ENCODE results near the gene OR6Y1. TPM values are rescaled to one million over a fixed set of nuclear protein-coding genes. Genes with fewer than 3 reads are reported as not detected.

The OR6Y1 gene
- total and polyA plus RNA-seq, 2 of the 8 experiments (the other 6 are each of a cell fraction or from before 2014, with no cell fraction given) = 0.07 TPM; not detected in 1

- TF ChIP-seq RAD21 (IDR thresholded peaks at IDR 0.05 in 1 of 2, conservative IDR thresholded peaks at IDR 0.05 in 1 of 2; ENCODE audit: low read depth in 2 of 2, low read length in 2 of 2) = no peak; a peak in 1 of 4 replicates
These were observed 10.4 kb upstream of the OR6Y1 start (continued) for GRCh38 chr1:158564608-158565007.
